HepG2 (cell line): ENCODE measurements around the gene ZNF99. TPM values are rescaled to one million over a fixed set of nuclear protein-coding genes. Genes with fewer than 3 reads are reported as not detected.

Experiments used
- ATAC-seq: fragments of 200-7000 bp; cut with Tn5 transposase; 3 replicates; pipeline ENCODE4 v1.9.1; 2020; ENCODE audit warnings: mild to moderate bottlenecking, moderate library complexity
- BruUV-seq: library from RNA; stranded (reverse); fragments of 400-500 nt; replicated peaks from 2 replicates; lab custom pipeline; 2021; lab: Mats Ljungman, UMichigan
- CTCF ChIA-PET: fragments of 300-600 bp; formaldehyde crosslinking; extraction: SDS; loops from one replicate; lab custom pipeline; 2021; ENCODE audit warnings: low total read pairs, inconsistent platforms, low intra/inter-chr PET ratio; lab: Yijun Ruan, JAX
- POLR2A ChIA-PET: fragments of 350-600 bp; sonication (Branson Sonifier 250); formaldehyde crosslinking; loops from one replicate; lab custom pipeline; 2020; ENCODE audit warnings: antibody characterized with exemption, inconsistent platforms; lab: Yijun Ruan, JAX
- DNase-seq: peaks from one replicate; pipeline ENCODE4 v3.0.0-alpha.2; 2015; ENCODE audit warnings: low spot score
- FAIRE-seq: peaks from 3 replicates; lab custom pipeline; 2011; peaks lifted over from hg19 to GRCh38; lab: Jason Lieb, UNC
- H2AFZ ChIP-seq: one replicate; pipeline ENCODE4 v1.6.1; 2011; ENCODE audit warnings: low read length, inconsistent platforms
- H3K27ac ChIP-seq: fragments of 300-600 bp; 3 replicates; pipeline ENCODE4 v1.8.0; 2011; ENCODE audit warnings: mixed run types, mild to moderate bottlenecking, mixed read lengths, low read length, inconsistent platforms; ENCODE audit not compliant: insufficient read depth; ENCODE audit errors: extremely low read length
- H3K27me3 ChIP-seq, 2 experiments: fragments of 200-600 bp in 1 of 2; 2 replicates in 1 of 2; 3 replicates in 1 of 2; pipeline versions ENCODE4 v1.6.0 to v1.8.0; 2011; ENCODE audit warnings: low read length in 2 of 2, mild to moderate bottlenecking in 2 of 2, moderate library complexity in 2 of 2, inconsistent platforms in 1 of 2; ENCODE audit not compliant: insufficient read depth in 2 of 2, control insufficient read depth in 1 of 2
- H3K36me3 ChIP-seq, 2 experiments: fragments of 200-600 bp in 1 of 2; replicated peaks in 1 of 2; 2 replicates in 1 of 2; 3 replicates in 1 of 2; pipeline versions ENCODE4 v1.5.1 to v1.8.0; 2011; ENCODE audit warnings: low read length in 2 of 2, inconsistent platforms in 1 of 2; ENCODE audit not compliant: insufficient read depth in 2 of 2, control insufficient read depth in 1 of 2
- H3K4me1 ChIP-seq: 2 replicates; pipeline ENCODE4 v1.5.1; 2012; ENCODE audit warnings: low read length, inconsistent platforms; ENCODE audit not compliant: insufficient read depth
- H3K4me2 ChIP-seq: 2 replicates; pipeline ENCODE4 v1.6.0; 2011; ENCODE audit warnings: low read depth, low read length, inconsistent platforms
- H3K4me3 ChIP-seq, 3 experiments: fragments of 200-600 bp in 1 of 3; sonication (generic), shearing (Covaris generic) in 1 of 3; replicated peaks in 1 of 3; 2 replicates each; pipeline ENCODE4 v1.5.1; 2011 to 2016; ENCODE audit warnings: low read length in 3 of 3, inconsistent platforms in 2 of 3, low read depth in 2 of 3, mild to moderate bottlenecking in 2 of 3, control low read depth in 1 of 3, mixed read lengths in 1 of 3; ENCODE audit not compliant: insufficient read depth in 1 of 3
- H3K79me2 ChIP-seq: one replicate; pipeline ENCODE4 v1.6.1; 2011; ENCODE audit warnings: low read length, inconsistent platforms; ENCODE audit not compliant: insufficient read depth
- H3K9ac ChIP-seq: 2 replicates; pipeline ENCODE4 v1.6.0; 2011; ENCODE audit warnings: mild to moderate bottlenecking, low read depth, low read length, inconsistent platforms; ENCODE audit not compliant: insufficient read depth
- H3K9me3 ChIP-seq: 2 replicates; pipeline ENCODE4 v1.5.1; 2012; ENCODE audit warnings: mild to moderate bottlenecking, low read length
- H4K20me1 ChIP-seq: 2 replicates; pipeline ENCODE4 v1.6.0; 2011; ENCODE audit warnings: inconsistent platforms, mild to moderate bottlenecking, low read length, moderate library complexity; ENCODE audit not compliant: insufficient read depth
- KDM1A ChIP-seq: IDR thresholded peaks from 2 replicates; pipeline ENCODE4 v1.6.1; 2016; ENCODE audit warnings: missing compliant biosample characterization
- MAFK ChIP-seq, 2 experiments: IDR thresholded peaks in 1 of 2; conservative IDR thresholded peaks in 1 of 2; 2 replicates each; pipeline ENCODE4 v1.6.1; 2011; ENCODE audit warnings: improper control_type of control experiment in 2 of 2, low read length in 2 of 2
- TMF1 ChIP-seq: sonication (generic); formaldehyde crosslinking; IDR thresholded peaks from 2 replicates; pipeline ENCODE4 v1.8.1; 2022; ENCODE audit warnings: low read depth, missing genetic modification reagents
- ZNF180 ChIP-seq: sonication (generic); formaldehyde crosslinking; IDR thresholded peaks from 2 replicates; pipeline ENCODE4 v1.4.0; 2020; ENCODE audit warnings: low read depth, missing genetic modification reagents, borderline replicate concordance
- ZNF598 ChIP-seq: sonication (generic); formaldehyde crosslinking; IDR thresholded peaks from 2 replicates; pipeline ENCODE4 v1.5.1; 2020; ENCODE audit warnings: mild to moderate bottlenecking, missing genetic modification reagents, borderline replicate concordance
- WGBS: methylation state at CpG from one replicate; pipeline ENCODE4 v1.1.6; 2017; ENCODE audit warnings: low lambda C conversion rate; 5-methylcytosine and 5-hydroxymethylcytosine counted together
- in situ Hi-C: cut with HindIII; loops from 2 replicates; pipeline ENCODE4 v1.10.0; 2017; ENCODE audit warnings: low pct_unique_long_range_greater_than_20kb; ENCODE audit not compliant: extremely low pct_ligation_motif_present
- intact Hi-C: fragments of 100-400 bp; cut with micrococcal nuclease; formaldehyde crosslinking; loops from one replicate; pipeline ENCODE4 v1.10.0; 2022; ENCODE audit not compliant: unreplicated experiment
- polyA plus RNA-seq, 8 experiments: library from polyadenylated mRNA; depleted of rRNA in 3 of 8; stranded (reverse) in 7 of 8; unstranded in 1 of 8; fragments of >200 nt; fragmentation: Illumina TruSeq in 4 of 8; extraction: Trizol in 4 of 8; gene quantifications; 2 replicates each; pipeline versions ENCODE4 v1.2.1 to v1.2.3, GENCODE V29; 2011 to 2016; ENCODE audit warnings: low read depth in 4 of 8, missing spikeins in 1 of 8, mixed read lengths in 1 of 8; ENCODE audit not compliant: insufficient read depth in 1 of 8
- total RNA-seq, 5 experiments: library from RNA; depleted of rRNA; stranded (reverse); fragments of >200 nt; fragmentation: Illumina TruSeq; extraction: Trizol; gene quantifications; 2 replicates each; pipeline ENCODE4 v1.2.3, GENCODE V29; 2016; ENCODE audit warnings: low read depth in 1 of 5
- TF ChIP-seq, protein P1 (sequence below): sonication (generic); formaldehyde crosslinking; IDR thresholded peaks from 2 replicates; pipeline ENCODE4 v1.4.0; 2020; ENCODE audit warnings: missing genetic modification reagents
- TF ChIP-seq, protein P2 (sequence below), 2 experiments: sonication (generic) in 1 of 2; formaldehyde crosslinking in 1 of 2; IDR thresholded peaks; 2 replicates each; pipeline versions ENCODE4 v1.5.1 to v1.6.1; 2011 to 2020; ENCODE audit warnings: borderline replicate concordance in 1 of 2, low read depth in 1 of 2, low read length in 1 of 2, mild to moderate bottlenecking in 1 of 2, missing genetic modification reagents in 1 of 2, moderate library complexity in 1 of 2
- TF ChIP-seq, protein P3 (sequence below): sonication (generic); formaldehyde crosslinking; IDR thresholded peaks from 2 replicates; pipeline ENCODE4 v1.4.0; 2020; ENCODE audit warnings: missing genetic modification reagents, borderline replicate concordance
- TF ChIP-seq, protein P4 (sequence below): sonication (generic); formaldehyde crosslinking; IDR thresholded peaks from 2 replicates; pipeline ENCODE4 v1.5.0; 2020; ENCODE audit warnings: mild to moderate bottlenecking, missing genetic modification reagents, moderate library complexity

The ZNF99 gene
- total and polyA plus RNA-seq, 2 of the 13 experiments (the other 11 are each of a cell fraction or from before 2014, with no cell fraction given): not detected

DNA sequence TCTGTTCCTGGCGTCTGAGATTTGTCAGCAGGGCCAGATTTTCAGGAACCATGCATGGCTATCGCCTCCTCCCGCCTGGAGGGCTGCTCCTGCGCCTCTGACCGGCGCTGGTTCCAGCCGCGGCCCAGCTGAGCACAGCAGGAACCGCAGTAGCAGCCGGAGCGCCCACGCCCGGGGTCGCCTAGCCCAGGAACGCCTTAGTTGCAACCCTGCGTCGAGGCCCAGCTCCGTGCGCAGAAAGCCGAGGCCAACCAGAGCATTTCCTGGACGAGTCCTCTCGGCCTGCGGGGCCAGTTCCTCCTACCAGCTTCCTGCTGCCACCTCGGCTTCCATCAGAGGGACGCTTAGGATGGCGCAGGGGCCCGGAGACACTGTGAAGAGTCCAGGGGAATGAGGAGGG, 75.0 kb downstream of the ZNF99 start:
- H3K4me2 ChIP-seq: no peak overlapping the region
- POLR2A ChIA-PET: no interaction called here
- TF ChIP-seq ZNF180 (CRISPR knock-in tag) (no peak), KDM1A (CRISPR knock-in tag) (no peak), ZNF598 (no peak), TMF1 (CRISPR knock-in tag) (no peak), MAFK (conservative IDR thresholded peaks at IDR 0.05 in 1 of 2, IDR thresholded peaks at IDR 0.05 in 1 of 2; ENCODE audit: low read length in 2 of 2) (no peak)
- TF ChIP-seq, protein P1, sequence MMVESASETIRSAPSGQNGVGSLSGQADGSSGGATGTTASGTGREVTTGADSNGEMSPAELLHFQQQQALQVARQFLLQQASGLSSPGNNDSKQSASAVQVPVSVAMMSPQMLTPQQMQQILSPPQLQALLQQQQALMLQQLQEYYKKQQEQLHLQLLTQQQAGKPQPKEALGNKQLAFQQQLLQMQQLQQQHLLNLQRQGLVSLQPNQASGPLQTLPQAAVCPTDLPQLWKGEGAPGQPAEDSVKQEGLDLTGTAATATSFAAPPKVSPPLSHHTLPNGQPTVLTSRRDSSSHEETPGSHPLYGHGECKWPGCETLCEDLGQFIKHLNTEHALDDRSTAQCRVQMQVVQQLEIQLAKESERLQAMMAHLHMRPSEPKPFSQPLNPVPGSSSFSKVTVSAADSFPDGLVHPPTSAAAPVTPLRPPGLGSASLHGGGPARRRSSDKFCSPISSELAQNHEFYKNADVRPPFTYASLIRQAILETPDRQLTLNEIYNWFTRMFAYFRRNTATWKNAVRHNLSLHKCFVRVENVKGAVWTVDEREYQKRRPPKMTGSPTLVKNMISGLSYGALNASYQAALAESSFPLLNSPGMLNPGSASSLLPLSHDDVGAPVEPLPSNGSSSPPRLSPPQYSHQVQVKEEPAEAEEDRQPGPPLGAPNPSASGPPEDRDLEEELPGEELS: no peak
- TF ChIP-seq, protein P2, sequence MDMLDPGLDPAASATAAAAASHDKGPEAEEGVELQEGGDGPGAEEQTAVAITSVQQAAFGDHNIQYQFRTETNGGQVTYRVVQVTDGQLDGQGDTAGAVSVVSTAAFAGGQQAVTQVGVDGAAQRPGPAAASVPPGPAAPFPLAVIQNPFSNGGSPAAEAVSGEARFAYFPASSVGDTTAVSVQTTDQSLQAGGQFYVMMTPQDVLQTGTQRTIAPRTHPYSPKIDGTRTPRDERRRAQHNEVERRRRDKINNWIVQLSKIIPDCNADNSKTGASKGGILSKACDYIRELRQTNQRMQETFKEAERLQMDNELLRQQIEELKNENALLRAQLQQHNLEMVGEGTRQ (IDR thresholded peaks at IDR 0.05; ENCODE audit: low read depth, low read length): no peak
- TF ChIP-seq, protein P2 (CRISPR knock-in tag; IDR thresholded peaks at IDR 0.05; ENCODE audit: borderline replicate concordance): no peak
- TF ChIP-seq, protein P3, sequence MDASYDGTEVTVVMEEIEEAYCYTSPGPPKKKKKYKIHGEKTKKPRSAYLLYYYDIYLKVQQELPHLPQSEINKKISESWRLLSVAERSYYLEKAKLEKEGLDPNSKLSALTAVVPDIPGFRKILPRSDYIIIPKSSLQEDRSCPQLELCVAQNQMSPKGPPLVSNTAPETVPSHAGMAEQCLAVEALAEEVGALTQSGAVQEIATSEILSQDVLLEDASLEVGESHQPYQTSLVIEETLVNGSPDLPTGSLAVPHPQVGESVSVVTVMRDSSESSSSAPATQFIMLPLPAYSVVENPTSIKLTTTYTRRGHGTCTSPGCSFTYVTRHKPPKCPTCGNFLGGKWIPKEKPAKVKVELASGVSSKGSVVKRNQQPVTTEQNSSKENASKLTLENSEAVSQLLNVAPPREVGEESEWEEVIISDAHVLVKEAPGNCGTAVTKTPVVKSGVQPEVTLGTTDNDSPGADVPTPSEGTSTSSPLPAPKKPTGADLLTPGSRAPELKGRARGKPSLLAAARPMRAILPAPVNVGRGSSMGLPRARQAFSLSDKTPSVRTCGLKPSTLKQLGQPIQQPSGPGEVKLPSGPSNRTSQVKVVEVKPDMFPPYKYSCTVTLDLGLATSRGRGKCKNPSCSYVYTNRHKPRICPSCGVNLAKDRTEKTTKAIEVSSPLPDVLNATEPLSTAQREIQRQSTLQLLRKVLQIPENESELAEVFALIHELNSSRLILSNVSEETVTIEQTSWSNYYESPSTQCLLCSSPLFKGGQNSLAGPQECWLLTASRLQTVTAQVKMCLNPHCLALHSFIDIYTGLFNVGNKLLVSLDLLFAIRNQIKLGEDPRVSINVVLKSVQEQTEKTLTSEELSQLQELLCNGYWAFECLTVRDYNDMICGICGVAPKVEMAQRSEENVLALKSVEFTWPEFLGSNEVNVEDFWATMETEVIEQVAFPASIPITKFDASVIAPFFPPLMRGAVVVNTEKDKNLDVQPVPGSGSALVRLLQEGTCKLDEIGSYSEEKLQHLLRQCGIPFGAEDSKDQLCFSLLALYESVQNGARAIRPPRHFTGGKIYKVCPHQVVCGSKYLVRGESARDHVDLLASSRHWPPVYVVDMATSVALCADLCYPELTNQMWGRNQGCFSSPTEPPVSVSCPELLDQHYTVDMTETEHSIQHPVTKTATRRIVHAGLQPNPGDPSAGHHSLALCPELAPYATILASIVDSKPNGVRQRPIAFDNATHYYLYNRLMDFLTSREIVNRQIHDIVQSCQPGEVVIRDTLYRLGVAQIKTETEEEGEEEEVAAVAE (CRISPR knock-in tag): no peak
- TF ChIP-seq, protein P4, sequence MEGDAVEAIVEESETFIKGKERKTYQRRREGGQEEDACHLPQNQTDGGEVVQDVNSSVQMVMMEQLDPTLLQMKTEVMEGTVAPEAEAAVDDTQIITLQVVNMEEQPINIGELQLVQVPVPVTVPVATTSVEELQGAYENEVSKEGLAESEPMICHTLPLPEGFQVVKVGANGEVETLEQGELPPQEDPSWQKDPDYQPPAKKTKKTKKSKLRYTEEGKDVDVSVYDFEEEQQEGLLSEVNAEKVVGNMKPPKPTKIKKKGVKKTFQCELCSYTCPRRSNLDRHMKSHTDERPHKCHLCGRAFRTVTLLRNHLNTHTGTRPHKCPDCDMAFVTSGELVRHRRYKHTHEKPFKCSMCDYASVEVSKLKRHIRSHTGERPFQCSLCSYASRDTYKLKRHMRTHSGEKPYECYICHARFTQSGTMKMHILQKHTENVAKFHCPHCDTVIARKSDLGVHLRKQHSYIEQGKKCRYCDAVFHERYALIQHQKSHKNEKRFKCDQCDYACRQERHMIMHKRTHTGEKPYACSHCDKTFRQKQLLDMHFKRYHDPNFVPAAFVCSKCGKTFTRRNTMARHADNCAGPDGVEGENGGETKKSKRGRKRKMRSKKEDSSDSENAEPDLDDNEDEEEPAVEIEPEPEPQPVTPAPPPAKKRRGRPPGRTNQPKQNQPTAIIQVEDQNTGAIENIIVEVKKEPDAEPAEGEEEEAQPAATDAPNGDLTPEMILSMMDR (CRISPR knock-in tag): no peak

More for the DNA sequence above, 75.0 kb downstream of the ZNF99 start:
- Histone ChIP-seq H3K9ac (no peak overlapping the region), H3K36me3 (no peaks in the 10 kb centered on the region), H3K4me3 (no peak overlapping the region), H3K9me3 (peaks cover 61% of the 10 kb centered on the region), H3K79me2 (no peaks in the 10 kb centered on the region), H3K4me1 (no peaks in the 10 kb centered on the region), H2AFZ (no peak overlapping the region), H3K27ac (no peak overlapping the region), H4K20me1 (no peaks in the 10 kb centered on the region), H3K27me3 (no peaks in the 10 kb centered on the region)
- intact Hi-C loops (no loop called here), in situ Hi-C loops (no loop called here)
- DNase-seq (no peak), ATAC-seq (no peak), FAIRE-seq (no peak)
- CTCF ChIA-PET: no interaction called here
- BruUV-seq: no TSS peak
- WGBS: 74% methylated on average over 5 of the region's 27 CpGs
